A673 (cell line): Measurements from ENCODE around the gene TCF7L1. TPM values are rescaled to one million over a fixed set of nuclear protein-coding genes. Genes with fewer than 3 reads are reported as not detected.
A peak's percentile ranks its signal among the peaks of the same experiment; 100 is the strongest.

Experiments used
- BruUV-seq: library from RNA; stranded (reverse); fragments of 400-500 nt; replicated peaks from 2 replicates; lab custom pipeline; 2021; lab: Mats Ljungman, UMichigan
- CTCF ChIA-PET: fragments of 300-600 bp; sonication (Branson Sonifier 250); formaldehyde crosslinking; loops from one replicate; lab custom pipeline; 2022; ENCODE audit warnings: antibody characterized with exemption; lab: Charles Lee
- POLR2A ChIA-PET: fragments of 300-600 bp; sonication (Branson Sonifier 250); formaldehyde crosslinking; loops from one replicate; lab custom pipeline; 2022; ENCODE audit warnings: antibody characterized with exemption; ENCODE audit not compliant: low non-redundant PET; lab: Charles Lee
- DNase-seq: peaks from one replicate; pipeline ENCODE4 v3.0.0-alpha.2; 2015; ENCODE audit warnings: low spot score
- H3K27ac ChIP-seq: fragments of 200-600 bp; sonication (generic); 2 replicates; pipeline ENCODE4 v1.5.1; 2016; ENCODE audit warnings: mixed run types, low read depth, mild to moderate bottlenecking, mixed read lengths, antibody characterized with exemption, low read length; ENCODE audit not compliant: poor library complexity, severe bottlenecking
- H3K27me3 ChIP-seq: fragments of 200-600 bp; sonication (generic); replicated peaks from 2 replicates; pipeline ENCODE4 v1.6.1; 2017; ENCODE audit warnings: mixed run types, low read depth, mild to moderate bottlenecking, mixed read lengths, antibody characterized with exemption, low read length; ENCODE audit not compliant: insufficient read depth, poor library complexity
- H3K36me3 ChIP-seq: fragments of 200-600 bp; sonication (generic); 2 replicates; pipeline ENCODE4 v1.6.1; 2016; ENCODE audit warnings: mixed run types, mild to moderate bottlenecking, mixed read lengths, antibody characterized with exemption, low read length; ENCODE audit not compliant: insufficient read depth, poor library complexity, severe bottlenecking
- H3K4me1 ChIP-seq: fragments of 200-600 bp; sonication (generic); 2 replicates; pipeline ENCODE4 v1.6.1; 2017; ENCODE audit warnings: mixed run types, mild to moderate bottlenecking, mixed read lengths, antibody characterized with exemption, low read length; ENCODE audit not compliant: insufficient read depth, poor library complexity, severe bottlenecking
- H3K4me3 ChIP-seq: fragments of 200-600 bp; sonication (generic); 2 replicates; pipeline ENCODE4 v1.5.1; 2016; ENCODE audit warnings: low read depth, mixed run types, mild to moderate bottlenecking, mixed read lengths, low read length; ENCODE audit not compliant: poor library complexity, severe bottlenecking
- H3K9me3 ChIP-seq: fragments of 200-600 bp; sonication (generic); 2 replicates; pipeline ENCODE4 v1.6.1; 2016; ENCODE audit warnings: mixed run types, low read depth, mild to moderate bottlenecking, mixed read lengths, antibody characterized with exemption, low read length; ENCODE audit not compliant: poor library complexity, severe bottlenecking
- EZH2 ChIP-seq: fragments of 200-600 bp; sonication (generic); IDR thresholded peaks from 2 replicates; pipeline ENCODE4 v1.6.1; 2017; ENCODE audit warnings: borderline replicate concordance, low read depth, mild to moderate bottlenecking, mixed read lengths, antibody characterized with exemption, low read length; ENCODE audit not compliant: poor library complexity, severe bottlenecking
- intact Hi-C: fragments of 100-400 bp; cut with micrococcal nuclease; formaldehyde crosslinking; loops from one replicate; pipeline ENCODE4 v1.10.0; 2022; ENCODE audit not compliant: unreplicated experiment
- total RNA-seq: library from RNA; stranded (reverse); gene quantifications from 2 replicates; pipeline ENCODE4 v1.2.3, GENCODE V29; 2021
- TF ChIP-seq, protein P1 (sequence below): fragments of 300-800, 200-600 bp; sonication (generic); conservative IDR thresholded peaks from 2 replicates; pipeline ENCODE4 v1.5.1; 2017; ENCODE audit warnings: low read depth, mild to moderate bottlenecking, antibody characterized with exemption, low read length, moderate library complexity, mixed read lengths

Gene TCF7L1
- total RNA-seq, 1 experiment from 2014 or later = 21.9 TPM

GRCh38 chr2:85253890-85254289, 120.7 kb downstream of the TCF7L1 start:
- H3K4me1 ChIP-seq = peaks cover 71% of the 10 kb centered on the region
- CTCF ChIA-PET = no interaction called here
- POLR2A ChIA-PET = no interaction called here

DNA sequence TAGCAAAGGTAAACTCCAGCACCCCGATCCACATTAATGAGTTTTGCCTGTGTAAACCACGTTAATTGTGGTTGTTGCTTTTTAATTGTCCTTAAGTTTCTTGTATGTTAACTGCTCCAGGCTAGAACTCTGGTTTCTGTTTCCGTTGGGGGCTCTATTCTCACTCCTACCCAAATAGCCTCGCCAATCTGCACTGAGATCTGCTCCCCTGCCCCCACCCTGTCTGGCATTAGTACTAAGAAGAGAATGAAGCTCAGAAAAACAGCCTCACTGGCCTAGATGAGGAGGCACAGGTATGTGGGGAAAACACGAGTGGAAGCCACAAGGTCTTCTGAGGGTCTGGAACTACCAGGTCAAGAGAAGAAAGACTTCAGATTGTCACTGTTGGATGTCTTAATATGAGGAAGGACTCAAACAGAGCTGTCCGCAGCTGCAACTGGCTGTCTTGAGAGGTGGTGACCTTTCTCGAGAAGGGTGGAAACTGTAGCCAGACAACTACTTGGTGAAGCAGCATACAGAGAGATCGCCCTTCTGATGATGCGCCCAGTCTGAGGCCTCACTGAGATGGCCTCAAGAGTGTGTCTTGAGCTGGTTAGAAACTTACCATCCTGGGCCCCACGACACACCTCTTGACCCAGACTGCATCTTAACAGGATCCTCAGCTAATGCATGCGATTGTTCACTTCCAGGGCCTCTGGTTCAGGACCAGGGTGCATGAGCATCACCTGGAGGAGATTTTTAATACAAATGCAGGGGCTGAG, 121.5 kb downstream of the TCF7L1 start:
- Histone ChIP-seq H3K4me1 (peaks cover 70% of the 10 kb centered on the region), H3K27me3 (no peaks in the 10 kb centered on the region), H3K4me3 (no peak overlapping the region), H3K36me3 (no peaks in the 10 kb centered on the region), H3K9me3 (no peaks in the 10 kb centered on the region), H3K27ac (peak overlapping the region; percentile 58)
- intact Hi-C loops = no loop called here
- no peak for TF ChIP-seq EZH2
- TF ChIP-seq, protein P1, sequence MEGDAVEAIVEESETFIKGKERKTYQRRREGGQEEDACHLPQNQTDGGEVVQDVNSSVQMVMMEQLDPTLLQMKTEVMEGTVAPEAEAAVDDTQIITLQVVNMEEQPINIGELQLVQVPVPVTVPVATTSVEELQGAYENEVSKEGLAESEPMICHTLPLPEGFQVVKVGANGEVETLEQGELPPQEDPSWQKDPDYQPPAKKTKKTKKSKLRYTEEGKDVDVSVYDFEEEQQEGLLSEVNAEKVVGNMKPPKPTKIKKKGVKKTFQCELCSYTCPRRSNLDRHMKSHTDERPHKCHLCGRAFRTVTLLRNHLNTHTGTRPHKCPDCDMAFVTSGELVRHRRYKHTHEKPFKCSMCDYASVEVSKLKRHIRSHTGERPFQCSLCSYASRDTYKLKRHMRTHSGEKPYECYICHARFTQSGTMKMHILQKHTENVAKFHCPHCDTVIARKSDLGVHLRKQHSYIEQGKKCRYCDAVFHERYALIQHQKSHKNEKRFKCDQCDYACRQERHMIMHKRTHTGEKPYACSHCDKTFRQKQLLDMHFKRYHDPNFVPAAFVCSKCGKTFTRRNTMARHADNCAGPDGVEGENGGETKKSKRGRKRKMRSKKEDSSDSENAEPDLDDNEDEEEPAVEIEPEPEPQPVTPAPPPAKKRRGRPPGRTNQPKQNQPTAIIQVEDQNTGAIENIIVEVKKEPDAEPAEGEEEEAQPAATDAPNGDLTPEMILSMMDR = no peak
- DNase-seq = no peak
- ChIA-PET CTCF (no interaction called here), POLR2A (interaction anchor here (0.6 kb wide), 1 partner anchor 281 kb away, joined by 5 read pairs; no protein-coding TSS in a partner anchor)
- no TSS peak for BruUV-seq

More at GRCh38 chr2:85253890-85254289, 120.7 kb downstream of the TCF7L1 start:
- Histone ChIP-seq H3K27ac (peak overlapping the region; percentile 18), H3K9me3 (no peaks in the 10 kb centered on the region), H3K36me3 (no peaks in the 10 kb centered on the region), H3K27me3 (no peaks in the 10 kb centered on the region), H3K4me3 (no peak overlapping the region)
- intact Hi-C loops = no loop called here
- TF ChIP-seq, protein P1 = no peak
- no peak for TF ChIP-seq EZH2
- no peak for DNase-seq
- BruUV-seq = no TSS peak

- ChIA-PET POLR2A (interaction anchor here (0.6 kb wide), 1 partner anchor 282 kb away, joined by 5 read pairs; no protein-coding TSS in a partner anchor), CTCF (interaction anchor here (0.6 kb wide), 1 partner anchor 126 kb away, joined by 5 read pairs; no protein-coding TSS in a partner anchor)
- Histone ChIP-seq H3K4me3 (no peak overlapping the region), H3K36me3 (no peaks in the 10 kb centered on the region), H3K27ac (peak overlapping the region; percentile 58), H3K4me1 (peaks cover 70% of the 10 kb centered on the region), H3K9me3 (no peaks in the 10 kb centered on the region), H3K27me3 (no peaks in the 10 kb centered on the region)
- intact Hi-C loops = no loop called here
- no TSS peak for BruUV-seq
- DNase-seq = peak; percentile 56
- TF ChIP-seq, protein P1 = no peak
- TF ChIP-seq EZH2 = no peak
Measured at GRCh38 chr2:85255456-85255812, 122.2 kb downstream of the TCF7L1 start.
